Measurements from ENCODE around the gene ZZZ3.
A peak's percentile ranks its signal among the peaks of the same experiment; 100 is the strongest.
"Not testable (repeated sequence)": the region's sequence is repeated elsewhere in the genome, so short reads cannot be mapped to it uniquely, and the experiment has no call there.

Gene ZZZ3

DNA sequence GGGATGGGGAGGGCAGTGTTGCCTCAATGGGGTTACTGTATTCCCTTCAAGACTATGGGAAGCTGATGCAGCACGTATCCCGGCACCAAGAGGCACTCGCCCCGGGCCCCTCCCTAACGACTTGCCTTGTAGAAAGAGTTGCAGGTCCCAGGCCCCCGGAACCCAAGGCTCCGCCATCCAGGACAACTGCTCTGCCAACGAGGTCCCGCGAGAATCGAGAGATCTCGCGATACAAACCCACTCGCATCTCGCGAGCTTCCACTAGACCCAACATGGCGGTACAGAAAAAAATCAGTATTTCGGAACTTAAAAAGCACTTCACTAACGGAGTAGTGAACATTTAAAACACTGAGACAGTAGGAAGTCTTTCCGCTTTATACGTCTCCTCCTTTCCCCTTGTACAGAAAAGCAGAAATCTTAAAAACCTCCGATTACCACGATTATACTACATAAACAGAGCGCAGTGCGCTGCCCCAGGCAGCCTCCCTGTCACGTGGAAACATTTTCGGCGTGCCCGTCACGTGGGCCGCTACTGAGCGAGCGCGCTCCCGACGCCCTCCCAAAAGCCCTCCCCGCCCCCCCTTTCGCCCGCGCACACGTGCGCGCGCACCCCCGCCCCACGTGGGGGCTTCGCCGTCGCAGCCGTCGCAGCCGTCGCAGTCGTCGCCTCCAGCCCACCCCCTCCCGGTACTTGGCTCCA, at the start of gene ZZZ3:
Gene ZZZ3 (minus strand): TSS at position 199 of the 700 bp plus-strand sequence. CDS start 49,304 bp downstream, outside the sequence.
- DNase-seq (ENCODE audit: low read depth): peak; percentile 80

GRCh38 chr1:77732090-77732489, 49.6 kb upstream of the ZZZ3 start:
- DNase-seq (ENCODE audit: low read depth): no peak

GRCh38 chr1:77725706-77726105, 43.2 kb upstream of the ZZZ3 start:
- no peak for DNase-seq (ENCODE audit: low read depth)

DNA sequence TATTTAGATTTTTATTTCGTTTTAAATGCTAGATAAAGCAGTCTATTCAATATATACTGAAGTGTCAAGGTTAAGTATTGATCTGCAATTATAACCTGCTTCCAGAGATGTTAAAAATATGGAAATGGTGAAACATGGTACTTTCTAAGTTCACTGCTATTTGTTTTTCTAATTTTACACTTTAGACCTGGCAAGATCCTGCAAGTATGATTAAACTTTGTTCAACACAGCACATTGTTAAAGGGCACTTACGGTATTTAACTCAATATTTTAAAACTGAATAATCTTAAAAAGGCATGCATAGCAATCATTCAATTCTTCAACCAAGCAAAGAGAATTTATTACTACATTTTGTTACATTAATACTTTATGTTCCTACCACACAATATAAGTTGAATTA, 35.7 kb upstream of the ZZZ3 start:
- no peak for DNase-seq (ENCODE audit: low read depth)

DNA sequence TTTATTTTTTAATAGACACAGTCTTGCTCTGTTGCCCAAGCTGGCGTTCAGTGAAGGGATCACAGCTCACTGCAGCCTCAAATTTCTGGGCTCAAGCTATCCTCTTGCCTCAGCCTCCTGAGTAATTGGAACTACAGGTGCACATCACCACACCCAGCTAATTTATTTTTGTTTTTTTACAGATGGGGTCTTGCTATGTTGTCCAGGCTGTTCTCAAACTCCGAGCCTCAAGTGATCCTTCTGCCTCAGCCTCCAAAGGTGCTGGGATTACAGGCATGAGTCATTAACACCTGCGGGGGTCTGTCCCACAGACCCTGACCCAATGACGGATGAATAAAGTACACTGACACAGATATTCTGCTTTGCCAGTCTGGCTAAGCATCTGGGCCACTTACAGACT, 33.6 kb upstream of the ZZZ3 start:
- no peak for DNase-seq (ENCODE audit: low read depth)

- no peak for DNase-seq (ENCODE audit: low read depth)
These were observed 27.3 kb upstream of the ZZZ3 start for GRCh38 chr1:77709727-77710126.

DNA sequence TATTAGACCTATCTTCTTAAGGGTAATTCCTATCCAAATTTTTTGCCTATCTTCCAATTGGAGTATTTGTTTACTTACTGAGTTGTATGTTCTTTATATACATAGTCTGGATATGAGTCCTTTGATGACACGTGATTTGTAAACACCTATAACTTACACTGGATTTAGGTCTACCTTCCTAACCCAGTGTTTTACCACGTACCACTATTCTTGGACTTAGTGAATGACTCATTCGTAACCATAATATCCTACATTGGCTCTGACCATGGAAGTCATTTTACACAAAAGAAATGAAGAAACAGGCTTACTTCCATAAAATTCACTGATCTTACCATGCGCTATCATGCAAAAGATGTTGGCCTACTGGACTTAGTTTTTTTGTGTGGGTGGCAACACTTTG, 23.9 kb upstream of the ZZZ3 start:
- no peak for DNase-seq (ENCODE audit: low read depth)

GRCh38 chr1:77704736-77705135, 22.3 kb upstream of the ZZZ3 start:
- DNase-seq (ENCODE audit: low read depth): no peak

DNA sequence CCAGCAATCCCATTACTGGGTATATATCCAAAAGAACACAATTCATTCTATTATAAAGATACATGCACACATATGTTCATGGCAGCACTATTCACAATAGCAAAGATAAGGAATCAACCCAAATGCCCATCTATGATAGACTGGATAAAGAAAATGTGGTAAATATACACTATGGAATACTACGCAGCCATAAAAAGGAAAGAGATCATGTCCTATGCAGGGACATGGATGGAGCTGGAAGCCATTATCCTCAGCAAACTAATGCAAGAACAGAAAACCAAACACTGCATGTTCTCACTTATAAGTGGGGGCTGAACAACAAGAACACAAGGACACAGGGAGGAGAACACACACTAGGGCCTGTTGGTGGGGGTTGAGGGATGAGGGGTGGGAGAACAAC, 17.2 kb upstream of the ZZZ3 start:
- not testable (repeated sequence) for DNase-seq (ENCODE audit: low read depth)

DNA sequence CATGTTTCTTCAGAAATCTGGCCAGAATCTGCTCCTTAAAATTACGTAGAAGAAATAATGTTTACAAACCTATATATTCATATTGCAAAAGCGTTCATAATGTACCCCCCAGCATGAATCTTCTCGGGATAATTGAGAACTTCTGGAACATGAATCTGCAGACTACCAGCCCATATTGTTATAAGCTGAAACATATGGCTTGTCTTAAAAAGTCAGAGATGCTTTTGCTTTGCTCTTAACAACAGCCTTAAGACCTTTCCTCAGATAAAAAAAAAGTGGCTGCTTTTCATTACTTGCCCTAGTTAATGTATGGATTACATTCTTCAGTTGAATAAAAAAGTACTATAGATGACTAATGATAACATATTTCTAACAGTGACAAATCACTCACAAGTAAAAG, 15.0 kb upstream of the ZZZ3 start:
- no peak for DNase-seq (ENCODE audit: low read depth)

DNA sequence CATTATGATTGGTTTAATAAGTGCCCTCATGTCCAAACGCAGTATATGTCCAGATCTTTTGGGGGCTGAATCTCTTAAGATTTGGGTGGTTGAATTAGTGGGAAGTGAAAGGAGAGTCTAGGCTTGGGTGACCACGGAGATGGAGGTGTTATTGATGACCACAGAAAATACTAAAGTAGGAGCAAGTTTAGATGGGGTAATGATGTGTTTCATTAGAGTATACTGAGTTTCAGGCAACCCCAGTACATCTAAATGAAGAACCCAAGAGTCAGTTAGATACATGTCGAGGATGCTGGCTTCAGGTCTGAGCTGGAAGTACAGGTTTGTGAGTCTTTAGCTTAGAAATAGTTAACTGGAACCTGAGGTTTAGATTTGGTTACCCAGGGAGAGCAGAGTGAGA, 6.5 kb upstream of the ZZZ3 start:
- DNase-seq (ENCODE audit: low read depth): no peak

GRCh38 chr1:77687519-77687906, 5.1 kb upstream of the ZZZ3 start:
- DNase-seq (ENCODE audit: low read depth): no peak

DNA sequence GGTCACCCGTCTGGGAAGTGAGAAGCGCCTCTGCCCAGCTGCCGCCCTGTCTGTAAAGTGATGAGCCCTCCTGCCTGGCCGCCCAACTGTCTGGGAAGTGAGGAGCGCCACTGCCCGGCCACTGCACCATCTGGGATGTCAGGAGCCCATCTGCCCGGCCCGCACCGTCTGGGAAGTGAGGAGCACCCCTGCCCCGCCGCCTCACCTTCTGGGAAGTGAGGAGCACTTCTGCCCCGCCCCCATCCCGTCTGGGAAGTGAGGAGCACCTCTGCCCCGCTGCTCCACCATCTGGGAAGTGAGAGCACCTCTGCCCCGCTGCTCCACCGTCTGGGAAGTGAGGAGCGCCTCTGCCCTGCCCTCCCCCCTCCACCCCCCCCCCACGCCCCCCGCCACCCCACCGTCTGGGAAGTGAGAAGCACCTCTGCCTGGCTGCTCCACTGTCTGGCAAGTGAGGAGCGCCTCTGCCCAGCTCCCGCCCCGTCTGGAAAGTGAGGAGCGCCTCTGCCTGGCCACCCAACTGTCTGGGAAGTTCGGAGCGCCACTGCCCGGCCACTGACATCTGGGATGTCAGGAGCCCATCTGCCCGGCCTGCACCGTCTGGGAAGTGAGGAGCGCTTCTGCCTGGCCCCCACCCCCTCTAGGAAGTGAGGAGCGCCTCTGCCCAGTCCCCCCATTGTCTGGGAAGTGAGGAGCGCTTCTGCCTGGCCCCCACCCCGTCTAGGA, 4.5 kb upstream of the ZZZ3 start:
- no peak for DNase-seq (ENCODE audit: low read depth)

DNA sequence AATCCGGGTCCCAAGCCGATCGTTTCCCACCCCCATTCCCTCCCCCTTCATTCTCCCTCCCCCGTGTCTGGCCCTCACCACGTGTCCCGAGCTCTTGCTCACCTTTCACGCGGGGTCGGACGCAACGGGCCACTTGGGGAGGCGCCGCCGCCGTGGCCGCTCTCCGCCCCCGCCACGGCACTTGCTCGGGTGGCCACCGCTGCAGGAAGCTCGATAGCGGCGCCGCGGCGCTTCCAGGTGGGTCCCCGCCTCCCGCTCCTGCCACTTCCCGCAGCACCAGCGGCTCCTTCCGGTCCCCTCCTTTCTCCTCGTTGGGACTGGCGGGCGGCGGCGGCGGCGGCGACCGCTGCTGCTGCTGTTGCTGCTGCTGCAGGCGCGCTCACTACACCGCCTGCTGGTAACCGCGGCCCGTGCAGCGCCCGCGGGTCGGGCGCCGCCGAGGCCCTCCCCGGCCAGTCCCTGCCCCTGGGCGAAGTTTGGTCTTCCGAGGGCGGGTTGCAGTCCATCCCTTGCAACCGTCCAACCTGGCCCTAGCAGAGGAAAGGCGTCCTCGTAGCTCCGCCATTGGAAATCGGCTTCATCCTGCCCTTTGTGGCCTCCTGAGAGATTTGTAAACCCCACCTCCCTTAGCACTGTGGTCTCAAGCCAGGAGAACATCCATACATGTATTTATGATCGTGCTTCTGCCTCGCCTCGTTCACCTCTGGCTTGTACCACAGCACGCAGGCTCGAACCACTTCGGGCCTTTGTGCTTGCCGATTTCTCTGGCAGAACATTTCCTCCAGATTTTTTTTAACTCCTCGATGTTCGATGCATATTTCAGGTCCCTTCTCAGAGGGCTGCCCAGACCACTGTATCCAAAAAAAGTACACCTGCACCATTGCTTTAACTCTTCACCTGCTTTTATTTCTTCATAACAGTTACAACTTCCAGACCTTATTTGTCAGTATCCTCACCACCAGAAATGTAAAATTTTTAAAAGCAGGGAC, 996 bp upstream of the ZZZ3 start:
- peak; percentile 75 for DNase-seq (ENCODE audit: low read depth)

GRCh38 chr1:77680173-77680572, 2.3 kb downstream of the ZZZ3 start:
- no peak for DNase-seq (ENCODE audit: low read depth)

DNA sequence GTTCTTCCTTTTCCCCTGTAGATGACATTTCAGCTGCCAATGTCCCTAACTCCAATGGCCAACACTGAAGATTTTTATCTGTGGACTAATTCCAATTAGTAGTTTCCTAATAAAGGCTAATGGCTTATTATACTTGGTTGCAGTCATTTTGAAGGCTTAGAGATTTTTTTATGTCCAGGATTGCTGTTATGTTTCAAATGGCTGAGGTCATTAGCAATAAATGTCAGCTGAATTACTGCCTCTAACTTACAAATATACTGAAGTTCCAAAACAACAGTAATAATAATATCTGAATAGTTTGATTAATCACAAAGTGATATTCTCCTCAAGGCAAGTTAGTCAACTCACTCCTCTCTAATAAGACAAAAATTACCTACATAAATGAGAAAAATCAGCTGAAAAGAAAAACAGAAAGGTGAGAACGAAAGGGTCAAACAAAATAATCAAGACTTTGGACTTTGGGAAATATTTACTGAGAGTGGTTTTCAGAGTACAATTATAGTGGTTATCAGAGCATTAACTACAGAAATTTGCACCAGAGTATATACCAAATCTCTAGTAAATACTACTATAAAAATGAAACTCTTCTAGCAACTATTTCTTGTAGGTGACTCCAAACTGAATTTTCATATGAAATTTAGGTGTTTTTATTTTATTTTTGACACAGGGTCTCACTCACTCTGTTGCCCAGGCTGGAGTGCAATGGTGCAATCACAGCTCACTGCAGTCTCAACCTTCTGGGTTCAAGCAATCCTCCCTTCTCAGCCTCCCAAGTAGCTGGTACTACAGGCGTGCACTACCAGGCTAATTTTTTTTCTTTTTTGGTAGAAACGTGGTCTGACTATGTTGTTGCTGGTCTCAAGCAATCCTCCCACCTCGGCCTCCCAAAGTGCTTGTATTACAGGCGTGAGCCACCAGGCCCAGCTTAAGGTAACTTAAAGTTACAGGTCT, 3.5 kb downstream of the ZZZ3 start:
- no peak for DNase-seq (ENCODE audit: low read depth)

DNA sequence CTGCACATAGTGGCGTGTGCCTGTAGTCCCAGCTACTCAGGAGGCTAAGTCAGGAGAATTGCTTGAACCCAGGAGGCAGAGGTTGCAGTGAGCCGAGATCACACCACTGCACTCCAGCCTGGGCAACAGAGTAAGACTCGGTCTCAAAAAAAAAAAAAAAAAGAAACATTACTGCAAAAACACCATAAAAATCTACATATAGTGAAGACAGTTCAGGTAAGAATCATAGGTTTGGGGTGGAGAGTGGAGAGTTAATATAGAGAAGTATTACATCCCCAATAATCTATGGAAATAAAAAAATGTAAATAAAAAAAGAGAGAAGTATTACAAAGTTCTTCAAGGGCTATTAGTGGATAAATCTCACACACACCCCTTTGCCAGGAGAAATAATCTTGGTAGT, 7.7 kb downstream of the ZZZ3 start:
- DNase-seq (ENCODE audit: low read depth): not testable (repeated sequence)

DNA sequence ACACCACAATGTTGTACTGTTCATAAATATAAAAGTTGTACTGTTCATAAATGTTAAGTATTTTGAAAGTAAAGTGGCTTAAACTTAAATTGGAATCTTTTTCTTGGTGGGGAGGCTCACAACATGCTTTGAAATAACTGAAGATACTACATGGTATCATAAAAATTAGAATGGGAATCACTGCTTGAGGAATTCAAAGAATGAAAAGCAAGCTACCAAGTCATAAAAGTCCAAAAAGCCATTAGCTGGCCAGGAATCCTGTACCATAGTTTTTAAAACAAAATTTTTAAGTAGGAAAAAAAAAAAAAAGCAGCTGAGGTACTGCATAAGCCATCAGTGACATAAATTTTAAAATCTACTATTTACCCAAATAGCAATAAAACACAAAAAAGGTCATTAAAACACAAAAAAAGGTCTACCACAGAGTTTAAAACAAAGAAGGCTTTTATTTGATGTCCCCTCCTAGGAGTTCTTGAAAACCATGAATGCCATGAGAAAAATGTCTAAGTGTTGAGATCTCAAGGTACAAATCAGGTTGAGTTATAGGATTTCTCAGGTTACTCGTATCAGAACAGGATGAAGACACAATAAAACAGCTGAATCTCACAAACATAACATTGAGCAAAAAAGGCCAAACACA, 8.6 kb downstream of the ZZZ3 start:
- DNase-seq (ENCODE audit: low read depth): no peak

- no peak for DNase-seq (ENCODE audit: low read depth)
These were observed 9.4 kb downstream of the ZZZ3 start for GRCh38 chr1:77673030-77673429.

GRCh38 chr1:77672374-77672773, 10.1 kb downstream of the ZZZ3 start:
- DNase-seq (ENCODE audit: low read depth): no peak

DNA sequence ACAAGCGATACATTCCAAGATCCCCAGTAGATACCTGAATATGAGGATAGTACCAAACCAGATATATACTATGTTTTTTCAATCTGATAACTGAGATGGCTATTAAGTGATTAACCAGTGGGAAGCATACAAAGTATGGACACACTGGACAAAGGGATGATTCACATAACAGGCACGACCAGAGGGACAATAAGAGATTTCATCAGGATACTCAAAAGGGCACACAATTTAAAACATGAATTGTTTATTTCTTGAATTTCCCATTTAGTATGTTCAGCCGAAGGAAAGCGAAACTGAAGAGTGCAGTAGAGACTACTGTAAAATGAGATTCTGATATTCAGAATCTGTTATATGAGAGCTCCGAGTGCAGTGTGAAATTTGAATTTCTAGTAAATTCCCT, 10.6 kb downstream of the ZZZ3 start:
- DNase-seq (ENCODE audit: low read depth): no peak
